ENCODE measurements around the gene TRRAP. TPM values are rescaled to one million over a fixed set of nuclear protein-coding genes. Genes with fewer than 3 reads are reported as not detected.

The TRRAP gene
- total RNA-seq, 6 experiments from 2014 or later, result 26.6 to 35.5 (median 28.7) TPM

DNA sequence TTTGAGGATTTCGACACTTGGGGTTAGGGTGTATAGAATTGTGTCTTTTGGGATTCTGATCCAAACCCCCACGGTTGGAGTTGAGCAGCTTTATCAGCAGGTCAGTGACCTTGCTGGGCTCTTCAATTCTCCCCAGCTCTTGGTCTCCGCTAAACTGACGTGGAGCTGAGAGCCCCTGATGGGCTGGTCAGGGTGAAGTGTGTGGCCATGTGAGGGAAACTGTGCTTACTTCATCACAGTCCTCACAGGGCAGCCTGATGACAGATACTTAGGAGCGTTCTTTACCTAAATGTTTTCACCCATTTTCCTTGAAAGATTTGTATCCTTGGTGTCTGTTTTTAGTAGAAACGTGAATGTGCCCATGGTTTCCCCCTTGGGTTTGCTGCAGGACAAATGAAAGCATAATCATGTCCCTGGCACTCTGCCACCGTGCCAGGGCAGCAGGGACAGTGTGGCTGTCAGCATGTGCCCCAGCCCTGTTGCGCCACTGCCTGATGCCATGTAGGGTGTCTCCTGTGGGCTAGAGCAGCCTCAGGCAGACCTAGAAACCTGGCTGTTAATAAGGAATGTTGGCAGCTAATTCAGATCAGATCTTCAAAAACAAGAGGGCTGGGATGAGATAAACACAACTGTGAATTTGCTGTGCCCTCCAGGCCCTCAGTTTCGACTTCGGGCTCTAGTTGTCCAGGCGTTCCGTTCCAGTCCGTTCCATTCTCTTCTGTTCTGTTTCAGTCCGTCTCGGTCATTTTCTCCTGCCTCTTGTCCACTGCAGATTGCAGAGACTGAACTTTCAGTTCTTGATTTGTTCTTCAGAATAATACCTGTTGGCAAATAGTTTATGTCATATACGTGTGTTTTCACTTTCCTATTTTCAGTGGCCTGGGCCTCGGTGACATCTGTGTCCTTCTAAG, 96.8 kb downstream of the TRRAP start:
- H3K4me1 Mint-ChIP-seq (ENCODE audit: low read depth), result no peaks in the 10 kb centered on the region
- no peak overlapping the region for H3K27ac Mint-ChIP-seq
- no peak overlapping the region for H3K4me3 Mint-ChIP-seq
- no peaks in the 10 kb centered on the region; the same call in 1 of the 2 replicates for H3K27me3 Mint-ChIP-seq (ENCODE audit: insufficient read depth)
- H3K36me3 Mint-ChIP-seq (ENCODE audit: low read depth), result peaks cover 42% of the 10 kb centered on the region
- H3K9me3 Mint-ChIP-seq, result no peaks in the 10 kb centered on the region
- no peak for DNase-seq
- TF ChIP-seq, protein P1, sequence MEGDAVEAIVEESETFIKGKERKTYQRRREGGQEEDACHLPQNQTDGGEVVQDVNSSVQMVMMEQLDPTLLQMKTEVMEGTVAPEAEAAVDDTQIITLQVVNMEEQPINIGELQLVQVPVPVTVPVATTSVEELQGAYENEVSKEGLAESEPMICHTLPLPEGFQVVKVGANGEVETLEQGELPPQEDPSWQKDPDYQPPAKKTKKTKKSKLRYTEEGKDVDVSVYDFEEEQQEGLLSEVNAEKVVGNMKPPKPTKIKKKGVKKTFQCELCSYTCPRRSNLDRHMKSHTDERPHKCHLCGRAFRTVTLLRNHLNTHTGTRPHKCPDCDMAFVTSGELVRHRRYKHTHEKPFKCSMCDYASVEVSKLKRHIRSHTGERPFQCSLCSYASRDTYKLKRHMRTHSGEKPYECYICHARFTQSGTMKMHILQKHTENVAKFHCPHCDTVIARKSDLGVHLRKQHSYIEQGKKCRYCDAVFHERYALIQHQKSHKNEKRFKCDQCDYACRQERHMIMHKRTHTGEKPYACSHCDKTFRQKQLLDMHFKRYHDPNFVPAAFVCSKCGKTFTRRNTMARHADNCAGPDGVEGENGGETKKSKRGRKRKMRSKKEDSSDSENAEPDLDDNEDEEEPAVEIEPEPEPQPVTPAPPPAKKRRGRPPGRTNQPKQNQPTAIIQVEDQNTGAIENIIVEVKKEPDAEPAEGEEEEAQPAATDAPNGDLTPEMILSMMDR (IDR thresholded peaks at IDR 0.05), result no peak

DNA sequence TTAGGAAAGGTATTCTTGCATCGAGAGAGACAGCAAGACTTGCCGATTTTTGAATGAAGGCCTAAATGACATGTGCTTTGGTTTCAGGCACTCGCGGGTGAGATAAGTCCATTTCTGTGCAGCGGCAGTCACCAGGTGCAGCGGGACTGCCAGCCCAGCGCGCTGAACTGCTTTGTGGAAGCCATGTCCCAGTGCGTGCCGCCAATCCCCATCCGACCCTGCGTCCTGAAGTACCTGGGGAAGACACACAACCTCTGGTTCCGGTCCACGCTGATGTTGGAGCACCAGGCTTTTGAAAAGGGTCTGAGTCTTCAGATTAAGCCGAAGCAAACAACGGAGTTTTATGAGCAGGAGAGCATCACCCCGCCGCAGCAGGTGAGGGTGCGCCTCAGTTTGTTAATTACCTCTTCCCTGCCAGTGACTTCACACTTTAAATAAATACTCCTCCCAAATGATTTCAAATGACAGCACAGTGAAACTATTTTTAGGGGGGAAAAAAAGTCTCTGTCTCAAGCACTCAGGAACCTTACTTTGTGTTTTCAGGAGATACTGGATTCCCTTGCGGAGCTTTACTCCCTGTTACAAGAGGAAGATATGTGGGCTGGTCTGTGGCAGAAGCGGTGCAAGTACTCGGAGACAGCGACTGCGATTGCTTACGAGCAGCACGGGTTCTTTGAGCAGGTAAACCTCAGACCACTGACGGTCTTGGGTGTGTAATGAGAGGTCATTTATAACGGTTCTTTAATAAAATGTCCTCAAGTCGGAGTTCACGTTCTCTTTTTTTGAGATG, 98.3 kb downstream of the TRRAP start:
- H3K9me3 Mint-ChIP-seq, result no peaks in the 10 kb centered on the region
- no peak overlapping the region for H3K27ac Mint-ChIP-seq
- H3K4me1 Mint-ChIP-seq (ENCODE audit: low read depth), result no peaks in the 10 kb centered on the region
- peaks cover 36% of the 10 kb centered on the region for H3K36me3 Mint-ChIP-seq (ENCODE audit: low read depth)
- H3K4me3 Mint-ChIP-seq, result no peak overlapping the region
- H3K27me3 Mint-ChIP-seq (ENCODE audit: insufficient read depth), result no peaks in the 10 kb centered on the region; the same call in 1 of the 2 replicates
- TF ChIP-seq, protein P1 (IDR thresholded peaks at IDR 0.05), result no peak
- DNase-seq, result no peak

DNA sequence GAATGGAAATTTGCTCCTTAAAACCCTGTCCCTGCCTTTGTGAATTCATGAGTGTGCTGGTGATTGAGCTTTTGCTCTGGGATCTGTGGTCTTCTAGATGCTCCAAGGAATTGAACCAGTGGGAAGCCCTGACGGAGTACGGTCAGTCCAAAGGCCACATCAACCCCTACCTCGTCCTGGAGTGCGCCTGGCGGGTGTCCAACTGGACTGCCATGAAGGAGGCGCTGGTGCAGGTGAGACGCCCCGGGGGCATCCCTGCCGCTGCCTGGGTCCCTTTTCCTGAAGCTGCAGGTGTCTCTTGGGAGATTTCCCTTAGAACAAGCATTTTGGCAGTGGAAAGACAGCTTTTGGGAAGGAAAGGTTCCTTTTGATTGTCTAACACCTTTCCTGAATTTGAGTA, 100.3 kb downstream of the TRRAP start:
- H3K4me1 Mint-ChIP-seq (ENCODE audit: low read depth), result no peaks in the 10 kb centered on the region
- TF ChIP-seq, protein P1 (IDR thresholded peaks at IDR 0.05), result no peak
- H3K36me3 Mint-ChIP-seq (ENCODE audit: low read depth), result peaks cover 42% of the 10 kb centered on the region
- H3K4me3 Mint-ChIP-seq, result no peak overlapping the region
- no peaks in the 10 kb centered on the region for H3K9me3 Mint-ChIP-seq
- no peaks in the 10 kb centered on the region; the same call in 1 of the 2 replicates for H3K27me3 Mint-ChIP-seq (ENCODE audit: insufficient read depth)
- H3K27ac Mint-ChIP-seq, result no peak overlapping the region
- DNase-seq, result no peak

DNA sequence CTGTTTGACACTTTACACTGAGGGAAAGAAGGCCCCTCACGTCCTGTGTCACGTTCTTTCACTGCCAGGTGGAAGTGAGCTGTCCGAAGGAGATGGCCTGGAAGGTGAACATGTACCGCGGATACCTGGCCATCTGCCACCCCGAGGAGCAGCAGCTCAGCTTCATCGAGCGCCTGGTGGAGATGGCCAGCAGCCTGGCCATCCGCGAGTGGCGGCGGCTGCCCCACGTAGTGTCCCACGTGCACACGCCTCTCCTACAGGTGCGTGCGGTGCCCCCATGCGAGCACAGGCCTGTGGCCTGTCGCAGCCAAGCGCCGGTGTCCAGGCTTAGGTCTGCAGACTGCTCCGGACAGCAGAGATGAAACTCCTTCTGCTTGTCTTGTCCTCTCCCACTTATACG, 103.4 kb downstream of the TRRAP start:
- Mint-ChIP-seq H3K4me3 (no peak overlapping the region), H3K27ac (no peak overlapping the region), H3K9me3 (no peaks in the 10 kb centered on the region), H3K4me1 (ENCODE audit: low read depth) (peaks cover 6% of the 10 kb centered on the region; the same call in 1 of the 2 replicates), H3K36me3 (ENCODE audit: low read depth) (peaks cover 52% of the 10 kb centered on the region), H3K27me3 (ENCODE audit: insufficient read depth) (no peaks in the 10 kb centered on the region; the same call in 1 of the 2 replicates)
- TF ChIP-seq, protein P1 (IDR thresholded peaks at IDR 0.05), result no peak
- no peak for DNase-seq

DNA sequence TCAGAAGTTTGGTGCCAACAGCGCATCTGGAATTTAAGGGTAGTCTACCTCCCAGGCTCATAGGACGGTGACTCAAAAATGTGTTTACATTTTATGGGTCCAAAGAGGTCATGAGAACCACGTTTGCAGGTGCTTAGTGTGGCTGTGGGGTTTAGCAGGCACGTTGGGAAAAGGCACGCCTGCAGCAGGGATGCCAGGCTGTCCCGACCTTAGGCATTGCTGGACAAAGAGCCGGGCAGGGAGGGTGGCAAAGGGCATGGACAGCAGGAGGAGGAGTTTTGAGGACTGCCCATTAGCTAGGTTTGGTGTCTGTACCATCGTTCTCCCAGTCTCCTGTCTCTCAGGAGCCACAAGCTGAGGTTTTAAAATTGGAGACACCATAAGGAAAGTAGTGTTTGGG, 104.4 kb downstream of the TRRAP start:
- no peaks in the 10 kb centered on the region for H3K9me3 Mint-ChIP-seq
- TF ChIP-seq, protein P1 (IDR thresholded peaks at IDR 0.05), result no peak
- H3K27me3 Mint-ChIP-seq (ENCODE audit: insufficient read depth), result no peaks in the 10 kb centered on the region; the same call in 1 of the 2 replicates
- peaks cover 6% of the 10 kb centered on the region; the same call in 1 of the 2 replicates for H3K4me1 Mint-ChIP-seq (ENCODE audit: low read depth)
- DNase-seq, result no peak
- no peak overlapping the region for H3K27ac Mint-ChIP-seq
- no peak overlapping the region for H3K4me3 Mint-ChIP-seq
- peaks cover 60% of the 10 kb centered on the region for H3K36me3 Mint-ChIP-seq (ENCODE audit: low read depth)

All from HFFc6 (cell line).